VCaP (cell line): Measurements from ENCODE around the gene ASB15.

ENCODE experiments used
- H3K27ac ChIP-seq: fragments of 450-650 bp; 2 replicates; pipeline ENCODE4 v1.5.1; 2017
- TF ChIP-seq, protein P1 (sequence below): fragments of 450-650 bp; conservative IDR thresholded peaks from 2 replicates; pipeline ENCODE4 v1.5.1; 2017; ENCODE audit warnings: mild to moderate bottlenecking, moderate library complexity

ASB15 gene

DNA sequence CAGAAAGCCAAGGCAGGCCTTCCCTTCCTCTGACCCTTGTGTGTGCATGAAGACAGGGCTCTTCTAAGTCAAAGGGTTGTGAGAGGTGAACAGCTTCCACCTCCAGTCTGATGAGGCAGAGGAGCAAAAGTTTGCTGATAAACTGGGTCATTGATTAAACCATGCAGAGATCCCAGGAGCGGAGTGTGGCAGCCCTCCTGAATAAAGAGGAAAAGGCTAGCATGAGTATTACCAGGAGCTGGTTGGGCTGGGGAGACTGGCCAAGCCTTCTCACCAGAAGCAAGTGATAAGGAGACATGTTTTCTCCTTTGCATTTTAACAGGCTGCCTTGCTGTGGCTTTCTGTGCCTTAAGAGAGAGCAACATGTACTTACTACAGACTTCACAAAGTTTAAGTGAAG lies 64.3 kb downstream of the ASB15 start:
- TF ChIP-seq, protein P1, sequence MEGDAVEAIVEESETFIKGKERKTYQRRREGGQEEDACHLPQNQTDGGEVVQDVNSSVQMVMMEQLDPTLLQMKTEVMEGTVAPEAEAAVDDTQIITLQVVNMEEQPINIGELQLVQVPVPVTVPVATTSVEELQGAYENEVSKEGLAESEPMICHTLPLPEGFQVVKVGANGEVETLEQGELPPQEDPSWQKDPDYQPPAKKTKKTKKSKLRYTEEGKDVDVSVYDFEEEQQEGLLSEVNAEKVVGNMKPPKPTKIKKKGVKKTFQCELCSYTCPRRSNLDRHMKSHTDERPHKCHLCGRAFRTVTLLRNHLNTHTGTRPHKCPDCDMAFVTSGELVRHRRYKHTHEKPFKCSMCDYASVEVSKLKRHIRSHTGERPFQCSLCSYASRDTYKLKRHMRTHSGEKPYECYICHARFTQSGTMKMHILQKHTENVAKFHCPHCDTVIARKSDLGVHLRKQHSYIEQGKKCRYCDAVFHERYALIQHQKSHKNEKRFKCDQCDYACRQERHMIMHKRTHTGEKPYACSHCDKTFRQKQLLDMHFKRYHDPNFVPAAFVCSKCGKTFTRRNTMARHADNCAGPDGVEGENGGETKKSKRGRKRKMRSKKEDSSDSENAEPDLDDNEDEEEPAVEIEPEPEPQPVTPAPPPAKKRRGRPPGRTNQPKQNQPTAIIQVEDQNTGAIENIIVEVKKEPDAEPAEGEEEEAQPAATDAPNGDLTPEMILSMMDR: no peak
- no peak overlapping the region for H3K27ac ChIP-seq

DNA sequence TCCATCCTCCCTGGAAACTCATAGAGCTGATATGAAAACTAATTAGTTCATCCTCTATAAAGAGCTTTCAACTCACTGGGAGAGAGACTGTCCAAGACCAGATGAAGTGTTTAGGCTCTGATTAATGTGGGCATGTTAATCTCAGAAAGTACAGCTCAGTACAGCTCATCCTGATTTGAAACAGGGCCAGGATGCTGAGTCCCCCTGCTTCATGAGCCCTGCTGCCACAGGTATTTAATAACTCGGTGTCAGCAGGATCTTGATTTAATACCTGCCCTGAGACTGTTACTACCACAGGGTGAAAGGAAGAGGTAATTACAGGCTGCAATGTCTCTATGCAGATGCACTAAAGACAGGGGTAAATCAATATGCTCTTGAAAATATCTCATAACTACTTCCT lies 64.9 kb downstream of the ASB15 start:
- H3K27ac ChIP-seq: no peak overlapping the region
- TF ChIP-seq, protein P1: no peak

DNA sequence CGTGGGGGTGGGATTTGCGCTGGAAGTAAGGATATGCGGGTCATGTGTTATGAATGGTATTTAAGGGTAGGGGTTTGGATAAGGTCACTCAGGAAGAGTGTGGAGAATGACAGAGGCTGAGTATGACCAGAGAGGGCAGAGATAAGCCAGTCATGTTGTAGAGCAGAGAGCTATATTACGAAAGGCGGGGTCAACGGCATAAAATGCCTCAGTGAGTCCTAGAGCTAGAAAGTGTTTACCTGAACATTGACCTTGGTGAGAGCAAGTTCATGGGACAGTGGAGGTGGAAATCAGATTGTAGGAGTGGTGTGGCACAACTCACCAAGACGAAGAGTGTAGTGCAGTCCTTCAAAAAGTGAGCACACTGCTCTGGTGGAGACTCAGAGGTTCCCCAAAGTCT lies 67.9 kb downstream of the ASB15 start:
- TF ChIP-seq, protein P1: no peak
- no peak overlapping the region for H3K27ac ChIP-seq

DNA sequence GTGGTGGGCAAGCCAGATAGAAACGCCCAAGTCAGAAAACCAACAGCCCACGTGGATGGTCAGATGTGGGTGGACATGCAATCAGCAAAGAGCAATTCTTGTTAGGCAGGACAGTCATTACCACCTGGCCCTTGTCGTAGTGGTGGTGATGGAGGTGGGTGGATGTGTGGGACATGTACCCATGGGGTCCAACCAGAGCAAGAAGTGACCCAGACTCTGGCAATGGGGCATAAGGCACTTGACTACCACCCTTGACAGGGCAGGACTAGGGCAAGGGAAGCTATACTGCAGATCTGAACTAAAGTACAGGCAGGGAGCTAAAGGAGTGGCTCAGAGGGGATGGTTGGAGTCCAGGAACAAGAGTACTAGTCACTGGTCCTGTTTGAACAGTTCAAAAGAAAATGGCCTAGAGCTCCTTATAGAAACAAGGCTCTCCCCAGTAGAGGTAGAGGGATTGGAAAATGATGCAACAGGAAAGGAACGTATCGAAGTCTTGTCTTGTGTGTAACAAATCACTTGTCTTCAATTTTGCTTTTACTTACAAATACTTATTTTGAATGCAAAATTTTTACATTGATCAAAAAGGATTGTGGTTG lies 71.6 kb downstream of the ASB15 start:
- TF ChIP-seq, protein P1: no peak
- H3K27ac ChIP-seq: no peak overlapping the region

DNA sequence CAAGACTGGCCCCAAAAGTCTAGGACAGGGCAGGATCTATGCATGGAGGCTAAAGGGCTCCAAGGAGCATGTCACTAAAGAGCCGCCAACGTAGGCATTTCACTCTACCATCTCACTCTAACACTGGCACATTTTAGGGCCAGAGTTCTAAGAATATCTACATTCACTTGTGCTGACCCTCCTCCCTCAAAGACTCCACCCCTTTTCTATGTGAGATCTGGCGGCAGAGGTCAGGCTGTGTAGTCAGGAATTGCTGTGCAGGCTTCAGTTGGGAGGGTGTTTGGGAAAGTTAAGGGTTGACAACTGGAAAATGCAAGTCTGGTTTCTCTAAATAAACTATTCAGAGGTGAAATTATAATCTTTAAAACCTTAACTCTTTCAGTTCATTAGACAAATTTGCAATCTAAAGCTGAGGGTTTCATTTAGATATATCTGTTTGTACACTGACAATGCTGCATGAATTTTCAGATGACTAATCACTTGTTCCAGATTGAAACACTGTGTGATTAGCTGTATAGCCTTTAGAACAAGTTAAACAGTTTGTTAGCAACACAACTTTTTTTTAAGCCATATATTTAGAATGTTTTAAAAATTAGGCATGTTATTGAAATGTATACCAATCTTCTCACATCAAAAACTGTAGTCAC lies 72.3 kb downstream of the ASB15 start:
- no peak overlapping the region for H3K27ac ChIP-seq
- TF ChIP-seq, protein P1: no peak

DNA sequence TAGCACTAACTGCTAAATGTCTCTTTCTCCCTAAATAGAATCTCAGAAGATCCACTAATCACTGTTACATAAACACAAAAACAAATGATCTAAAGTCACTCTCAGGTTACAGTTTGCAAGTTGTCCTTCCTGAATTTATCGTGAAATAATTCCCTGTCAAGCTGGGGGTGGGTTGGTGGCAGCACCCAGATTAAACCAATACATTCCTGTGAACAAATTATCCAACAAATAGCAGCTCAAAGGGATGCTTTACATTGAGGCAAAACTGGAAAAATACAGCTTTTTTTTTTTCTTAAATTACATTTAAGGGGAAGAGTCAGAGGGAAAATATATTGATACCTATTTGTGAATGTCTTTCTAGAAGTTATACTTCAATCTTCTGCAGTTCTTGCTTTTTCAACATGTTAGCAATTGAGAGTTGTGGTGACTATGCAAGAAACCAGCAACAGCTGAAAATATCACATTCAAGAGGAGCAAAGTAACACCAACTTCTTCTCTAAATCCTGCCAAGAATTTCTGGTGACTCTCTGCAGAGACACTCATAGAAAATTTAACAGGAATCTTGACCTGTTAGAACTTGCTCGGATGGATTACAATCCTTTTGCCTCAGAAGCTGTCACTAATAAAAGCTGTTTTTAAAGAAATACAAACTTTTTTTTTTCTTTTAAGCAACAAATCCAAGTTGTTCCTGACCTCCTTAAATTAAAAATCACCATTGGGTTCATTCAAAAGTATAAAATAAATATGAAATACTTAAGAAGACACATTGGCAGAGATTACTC lies 73.0 kb downstream of the ASB15 start:
- TF ChIP-seq, protein P1: no peak
- H3K27ac ChIP-seq: no peak overlapping the region

DNA sequence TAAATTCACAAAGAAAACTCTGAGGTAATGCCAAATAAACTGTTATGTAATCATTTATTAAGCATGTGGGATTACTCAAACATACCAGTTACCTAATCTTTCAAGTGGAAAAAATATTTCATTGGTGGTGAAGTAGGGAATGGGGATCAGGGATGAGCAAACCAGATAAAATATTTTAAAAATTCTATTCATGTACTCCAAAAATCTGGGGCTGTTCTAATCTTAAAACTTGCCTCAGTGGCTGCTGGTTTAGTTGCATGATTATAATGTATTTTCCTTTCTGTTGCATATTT lies 73.5 kb downstream of the ASB15 start:
- TF ChIP-seq, protein P1: no peak
- H3K27ac ChIP-seq: no peak overlapping the region
